T47D (cell line): ENCODE data around the gene CDC42EP3.

Source experiments
- DNase-seq, 2 experiments: peaks; one replicate each; pipeline versions ENCODE4 v3.0.0 to v3.0.0-alpha.2; 2011 to 2012; ENCODE audit warnings: low read depth in 1 of 2, low spot score in 1 of 2
- JUND ChIP-seq: IDR thresholded peaks from 2 replicates; pipeline ENCODE4 v1.6.1; 2012; ENCODE audit warnings: low read depth
- in situ Hi-C: cut with HindIII; loops from 2 replicates; pipeline ENCODE4 v1.10.0; 2016; ENCODE audit warnings: low sequenced_read_pairs, low pct_unique_long_range_greater_than_20kb

CDC42EP3 gene

DNA sequence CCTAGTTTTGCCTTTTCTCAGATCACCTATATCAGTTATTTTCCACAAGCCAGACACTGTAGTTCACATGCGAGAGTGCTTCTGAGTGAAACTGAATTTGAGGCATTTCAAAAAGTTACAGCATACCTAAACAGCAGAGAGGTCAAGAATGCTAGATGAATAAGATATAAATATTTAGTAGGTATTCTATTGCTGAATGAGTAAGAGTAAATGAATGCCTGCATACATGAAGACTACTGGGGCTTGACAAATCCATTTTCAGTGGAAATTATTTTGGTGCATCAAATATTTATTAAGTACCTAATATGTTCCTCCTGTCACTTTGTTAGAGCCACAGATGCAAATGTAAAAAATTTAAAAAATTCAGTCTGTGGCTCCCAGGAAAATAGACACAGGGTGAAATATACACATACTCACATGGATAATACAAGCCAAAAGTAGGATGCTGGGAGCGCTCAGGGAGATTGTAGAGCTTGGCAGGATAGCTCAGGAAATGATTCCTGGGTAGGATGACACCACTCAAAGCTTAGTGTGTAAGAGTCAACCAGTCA lies 27.6 kb upstream of the CDC42EP3 start:
- no peak for TF ChIP-seq JUND
- DNase-seq = no peak
- in situ Hi-C loops = no loop called here

DNA sequence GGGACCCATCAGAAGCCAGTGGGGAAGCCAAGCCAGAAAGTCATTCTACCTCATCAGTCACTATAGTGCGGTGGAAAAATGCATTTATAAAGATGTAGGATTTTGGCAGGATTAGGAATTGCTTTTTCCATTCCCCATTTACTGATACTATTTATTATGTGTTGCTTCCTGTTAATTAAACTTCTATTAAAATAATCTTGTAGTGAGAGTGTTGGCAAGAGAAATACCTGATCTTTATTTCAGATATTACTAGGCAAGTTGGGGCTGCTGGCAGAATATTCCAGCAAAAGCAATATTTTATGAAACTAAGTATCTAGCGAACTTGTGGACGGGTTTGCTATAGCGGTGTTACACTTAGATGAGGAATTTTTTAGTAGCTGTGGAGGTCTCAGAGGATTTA lies 23.9 kb upstream of the CDC42EP3 start:
- TF ChIP-seq JUND = no peak
- no peak for DNase-seq
- in situ Hi-C loops = no loop called here

DNA sequence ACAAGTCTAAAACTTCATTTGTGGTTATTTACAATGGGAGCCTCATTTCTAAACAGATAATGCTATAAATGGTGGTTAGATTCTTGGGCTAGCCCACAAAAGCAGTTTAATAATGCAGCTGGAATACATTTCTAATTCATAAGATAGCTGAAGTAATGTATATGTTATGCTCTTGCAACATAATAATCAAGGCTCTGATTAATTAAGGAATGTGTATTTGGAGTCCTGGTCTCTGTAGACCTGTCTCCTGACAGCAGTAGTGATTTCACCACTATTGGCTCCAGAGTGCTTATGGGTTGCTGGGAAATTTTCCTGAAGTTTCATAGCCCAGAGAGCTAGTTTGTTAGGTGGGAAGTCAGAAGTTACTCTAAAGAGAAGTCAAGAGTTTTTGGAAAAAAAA lies 21.3 kb upstream of the CDC42EP3 start:
- in situ Hi-C loops = no loop called here
- TF ChIP-seq JUND = no peak
- no peak for DNase-seq

DNA sequence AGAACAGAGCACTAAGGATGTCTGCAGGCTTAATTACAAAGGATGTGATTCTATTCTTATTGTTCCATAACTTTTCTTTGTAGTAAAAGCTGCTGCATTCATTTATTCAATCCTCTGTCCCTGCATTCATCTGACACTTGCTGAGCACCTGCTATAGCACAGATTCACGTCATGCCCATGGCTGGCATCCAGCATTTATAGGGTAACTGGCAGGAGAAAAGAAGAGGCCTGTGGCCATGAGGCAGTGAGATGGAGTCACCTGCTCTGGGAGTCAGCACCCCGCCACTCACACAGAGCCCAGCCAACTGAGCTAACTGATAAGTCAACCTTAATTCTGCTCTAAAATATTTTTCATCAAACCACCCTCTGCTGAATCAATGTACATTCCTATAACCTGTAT lies 18.3 kb upstream of the CDC42EP3 start:
- DNase-seq = peak in 1 of 2 experiments; percentile 58
- in situ Hi-C loops = no loop called here

DNA sequence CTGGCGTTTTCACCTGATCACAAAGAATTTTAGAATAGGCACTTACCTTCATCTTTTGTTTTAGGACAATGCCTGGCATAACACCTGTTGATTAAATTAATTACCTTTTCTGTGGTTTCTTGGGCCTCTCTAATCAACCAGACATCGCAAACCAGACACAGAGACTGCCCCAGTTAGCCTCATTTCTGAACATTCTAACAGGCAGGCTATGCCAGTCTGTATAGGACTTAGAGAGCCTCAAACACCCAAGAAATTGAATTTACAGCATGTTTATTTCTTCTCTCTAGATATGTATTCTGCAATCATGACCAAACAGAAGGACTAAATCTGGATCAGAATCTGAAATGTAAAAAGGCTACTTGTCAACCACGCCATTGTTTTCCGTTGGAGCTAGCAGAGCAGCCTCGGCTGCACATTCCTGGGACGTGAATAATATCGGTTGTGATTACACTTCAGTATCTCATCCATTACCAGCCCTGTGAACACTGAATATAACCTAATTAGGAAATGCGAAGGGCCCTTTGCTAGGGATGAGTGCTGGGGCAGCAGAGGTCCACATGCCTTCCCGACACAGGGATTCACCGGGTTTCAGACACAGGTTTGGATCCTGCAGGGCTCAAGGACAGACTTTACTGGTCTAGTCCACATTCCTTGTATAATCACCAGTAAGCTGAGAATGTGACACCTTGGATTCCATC lies 17.5 kb upstream of the CDC42EP3 start:
- DNase-seq = peak in 1 of 2 experiments; percentile 78
- TF ChIP-seq JUND = no peak
- in situ Hi-C loops = no loop called here

More for the DNA sequence above, 18.3 kb upstream of the CDC42EP3 start:
- TF ChIP-seq JUND = no peak

DNA sequence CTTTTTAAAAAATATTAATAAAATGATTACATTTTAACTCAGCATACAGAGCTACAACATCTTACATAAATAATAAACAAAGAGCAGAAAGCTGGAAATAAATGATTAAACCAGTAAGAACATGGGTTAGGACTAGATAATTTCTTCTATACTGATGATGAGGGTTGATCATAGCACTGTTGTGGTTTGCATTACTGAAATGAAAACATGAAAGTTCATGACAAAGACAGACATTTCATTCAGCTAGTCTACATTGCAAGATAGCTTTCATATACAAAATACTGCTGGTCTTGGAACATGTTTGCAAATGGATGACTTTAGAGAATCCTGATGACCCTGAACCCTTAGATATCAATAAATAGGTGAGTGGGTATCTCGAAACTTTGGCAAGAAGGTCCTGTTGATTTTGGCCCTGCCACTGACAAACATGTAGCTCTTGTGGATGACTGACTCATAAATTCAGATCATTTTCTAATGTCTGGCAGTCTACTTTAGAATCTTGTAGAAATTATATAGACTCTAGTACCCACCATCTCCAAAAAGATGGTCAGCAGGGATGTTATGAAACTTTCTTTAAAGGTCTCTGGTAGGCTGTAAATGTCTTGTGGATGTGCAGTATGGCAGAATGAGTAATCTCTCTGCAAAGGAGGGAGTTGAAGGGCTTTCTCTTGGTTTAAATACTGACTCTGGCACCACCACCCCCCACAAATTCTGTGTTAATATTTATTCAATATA lies 15.5 kb upstream of the CDC42EP3 start:
- DNase-seq = no peak
- TF ChIP-seq JUND = no peak
- in situ Hi-C loops = no loop called here

DNA sequence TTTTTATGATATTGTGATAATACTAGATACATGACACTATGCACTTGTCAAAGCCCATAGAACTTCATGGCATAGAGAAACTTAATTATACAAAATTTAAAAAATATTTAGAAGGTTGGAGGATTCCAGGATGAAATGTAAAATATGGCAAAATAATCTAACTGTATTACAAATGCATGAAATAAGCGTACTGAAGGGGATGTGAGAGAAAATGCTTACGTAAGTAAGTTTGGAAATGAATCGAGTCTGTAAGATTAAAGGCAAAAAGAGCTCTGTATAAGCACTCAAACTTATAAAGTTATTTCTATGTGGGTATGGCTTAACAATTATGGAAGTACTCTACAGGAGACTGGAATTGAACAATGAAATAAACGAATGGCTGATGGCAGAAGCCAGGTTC lies 13.4 kb upstream of the CDC42EP3 start:
- in situ Hi-C loops = no loop called here
- no peak for TF ChIP-seq JUND
- no peak for DNase-seq

DNA sequence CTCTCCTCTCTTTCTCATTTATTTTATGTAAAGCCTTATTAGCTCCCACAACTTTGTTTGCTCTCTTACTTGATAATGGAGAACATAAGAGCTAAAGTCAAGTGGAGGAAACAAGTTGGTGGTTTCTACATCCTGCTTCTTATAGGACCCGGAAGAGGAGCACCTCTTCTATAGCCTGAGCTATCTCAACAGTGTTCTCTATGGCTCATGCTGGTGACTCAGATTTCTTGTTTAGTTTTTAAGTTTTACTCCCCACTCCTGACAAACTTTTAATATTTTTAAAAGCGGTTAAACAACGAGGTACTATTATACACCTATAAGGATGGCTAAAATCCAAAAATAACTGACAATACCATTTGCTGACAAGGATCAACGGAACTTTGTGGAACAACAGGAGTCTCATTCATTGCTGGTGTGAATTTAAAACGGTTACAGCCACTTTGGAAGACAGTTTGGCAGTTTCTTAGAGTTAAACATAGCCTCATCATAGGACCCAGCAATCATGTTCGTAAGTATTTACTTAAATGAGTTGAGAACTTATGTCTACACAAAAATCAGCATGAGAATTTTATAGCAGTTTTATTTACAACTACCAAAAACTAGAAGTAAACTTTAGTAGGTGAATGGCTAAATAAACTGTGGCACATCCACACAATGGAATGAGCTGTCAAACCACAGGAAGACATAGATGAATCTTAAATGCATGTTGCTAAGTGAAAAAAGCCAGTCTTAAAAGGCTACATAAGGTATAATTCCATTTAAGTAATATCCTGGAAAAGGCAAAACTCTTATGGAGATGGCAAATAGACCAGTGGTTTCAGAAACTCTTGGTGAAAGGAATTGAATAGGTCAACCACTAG lies 12.7 kb upstream of the CDC42EP3 start:
- DNase-seq = no peak

DNA sequence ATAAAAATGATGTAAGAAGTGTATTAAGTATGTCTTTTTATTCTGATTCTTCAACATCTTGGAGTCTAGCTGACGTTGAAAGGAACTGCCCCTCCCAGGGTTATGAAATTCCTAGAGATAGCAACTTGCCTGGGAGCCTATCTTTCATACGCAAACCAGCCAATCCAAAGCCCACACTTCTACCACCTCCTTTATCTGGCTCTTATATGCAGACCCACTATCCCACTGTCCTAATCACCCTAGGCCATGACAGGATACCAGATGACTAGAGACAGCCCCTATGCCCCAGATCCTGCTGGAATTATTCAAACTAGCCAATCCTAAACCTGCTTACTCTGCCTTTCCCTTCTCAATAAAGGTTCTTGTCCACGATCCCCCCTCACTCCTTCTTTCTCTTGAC lies 11.8 kb upstream of the CDC42EP3 start:
- TF ChIP-seq JUND = no peak
- in situ Hi-C loops = no loop called here
- no peak for DNase-seq

More for the DNA sequence above, 12.7 kb upstream of the CDC42EP3 start:
- in situ Hi-C loops = no loop called here
- no peak for TF ChIP-seq JUND

DNA sequence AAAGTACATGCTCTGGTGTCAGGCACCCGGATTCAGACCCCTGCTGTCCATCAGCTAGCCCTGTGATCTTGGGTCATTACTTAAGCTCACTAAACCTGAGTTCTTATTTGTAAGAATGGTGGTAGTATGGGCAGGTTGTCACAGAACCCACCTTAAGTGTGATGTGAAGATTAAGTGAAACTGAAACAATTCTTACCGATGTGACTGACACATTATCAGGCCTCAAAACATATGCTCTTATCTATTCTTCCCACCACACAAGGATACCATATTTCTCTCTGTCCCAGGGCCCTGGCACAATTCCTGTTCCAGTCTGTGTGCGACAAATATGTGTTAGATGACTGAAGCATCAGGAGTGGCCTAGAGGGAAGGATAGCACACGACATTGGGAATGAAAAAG lies 11.0 kb upstream of the CDC42EP3 start:
- peak in 1 of 2 experiments; percentile 35 for DNase-seq
- TF ChIP-seq JUND = no peak
- in situ Hi-C loops = no loop called here

DNA sequence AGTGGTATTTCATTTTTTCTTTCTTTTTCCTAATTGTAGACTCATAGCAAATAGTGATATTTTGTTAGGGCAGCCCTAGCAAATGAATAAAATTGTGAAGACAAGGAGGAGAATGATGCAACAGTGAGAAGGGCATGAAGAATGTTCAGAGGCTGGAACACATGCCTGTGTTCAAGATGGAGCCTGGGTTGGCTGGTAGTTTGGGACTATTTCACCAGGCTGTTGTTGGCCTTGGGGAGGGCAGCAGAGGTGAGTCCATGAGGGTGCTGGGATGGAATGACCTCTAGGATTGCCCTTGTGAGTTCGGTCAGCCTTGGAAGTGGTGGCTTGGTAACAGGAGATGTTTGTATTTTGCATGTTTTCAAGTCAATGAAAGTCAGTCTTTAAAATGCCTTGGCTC lies 10.1 kb upstream of the CDC42EP3 start:
- TF ChIP-seq JUND = no peak
- in situ Hi-C loops = no loop called here
- DNase-seq = no peak

DNA sequence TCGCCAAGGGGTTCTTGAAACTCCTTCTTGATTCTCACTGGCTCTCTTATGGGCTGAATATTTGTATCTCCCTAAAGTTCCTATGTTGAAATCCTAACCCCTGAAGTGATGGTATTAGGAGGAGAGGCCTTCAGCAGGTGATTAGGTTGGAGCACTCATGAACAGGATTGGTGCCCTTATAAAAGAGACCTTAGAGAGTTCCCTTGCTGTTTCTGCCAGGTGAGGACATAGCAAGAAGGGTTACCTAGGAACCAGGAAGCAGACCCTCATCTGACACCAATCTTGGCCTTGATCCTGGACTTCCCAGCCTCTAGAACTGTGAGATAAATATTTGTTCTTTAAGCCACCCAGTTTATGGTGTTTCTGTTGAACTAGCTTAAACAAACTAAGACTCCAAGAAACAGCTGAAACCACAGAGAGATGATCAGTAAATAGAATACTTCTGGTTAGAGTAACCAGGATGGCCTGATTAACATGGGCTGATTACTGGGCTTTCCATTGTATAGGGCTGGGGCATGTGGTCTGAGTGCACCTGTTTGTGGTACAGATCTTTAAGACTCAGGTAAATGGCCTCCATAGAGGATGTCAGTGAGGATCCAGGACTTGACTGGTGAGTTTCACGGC lies 7.7 kb upstream of the CDC42EP3 start:
- peak in 1 of 2 experiments; percentile 87 for DNase-seq
- TF ChIP-seq JUND = peak; percentile 72
- in situ Hi-C loops = no loop called here

DNA sequence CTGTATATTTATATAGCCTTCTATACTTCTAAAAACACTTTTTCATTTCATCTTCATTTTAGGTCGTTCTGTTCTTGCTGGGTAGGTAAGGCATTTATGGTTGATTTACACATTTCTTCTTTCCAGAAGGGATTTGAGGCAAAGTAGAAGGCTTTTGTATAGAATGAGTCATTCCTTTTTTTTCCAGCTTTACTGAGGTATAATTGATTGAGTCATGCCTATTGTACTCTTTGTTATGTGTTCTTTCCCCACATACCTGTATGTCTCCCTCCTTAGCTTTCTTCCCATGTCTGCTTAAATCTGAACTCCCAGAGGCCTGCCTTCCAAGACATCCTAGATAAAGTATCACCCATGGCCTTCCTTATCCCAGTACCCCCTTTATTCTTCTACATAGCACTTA lies 4.8 kb upstream of the CDC42EP3 start:
- no peak for DNase-seq
- no peak for TF ChIP-seq JUND
- in situ Hi-C loops = no loop called here
